ENCODE results near the gene BATF3. TPM values are rescaled to one million over a fixed set of nuclear protein-coding genes. Genes with fewer than 3 reads are reported as not detected.
"Not testable (repeated sequence)": the region's sequence is repeated elsewhere in the genome, so short reads cannot be mapped to it uniquely, and the experiment has no call there.

Gene BATF3
- total RNA-seq, 1 donor from 2014 or later = 0.52 TPM

GRCh38 chr1:212664409-212665199 is 35.0 kb downstream of the BATF3 start:
- Histone ChIP-seq H3K9me3 (ENCODE audit: control insufficient read depth in 3 of 3, low read length in 3 of 3) (no peaks in the 10 kb centered on the region), H3K4me1 (ENCODE audit: control insufficient read depth in 3 of 3, insufficient read depth in 3 of 3, low read length in 3 of 3) (peaks cover 12 to 20% (median 16%) of the 10 kb centered on the region in 3 donors), H3K27ac (ENCODE audit: low read depth, low read length) (no peak overlapping the region), H3K9ac (ENCODE audit: low read depth in 1 of 3, low read length in 3 of 3) (peak overlapping the region in 2 of 3 donors; percentile 75 to 86), H3K36me3 (ENCODE audit: control insufficient read depth in 3 of 3, insufficient read depth in 3 of 3, low read length in 3 of 3) (no peaks in the 10 kb centered on the region), H3K27me3 (ENCODE audit: control insufficient read depth in 3 of 3, insufficient read depth in 3 of 3, low read length in 3 of 3) (no peaks in the 10 kb centered on the region), H3K4me3 (ENCODE audit: low read length in 3 of 3) (peak overlapping the region in 1 of 3 donors; percentile 88)

GRCh38 chr1:212658250-212658649 is 41.4 kb downstream of the BATF3 start:
- H3K9me3 ChIP-seq (ENCODE audit: control insufficient read depth in 3 of 3, low read length in 3 of 3); H3K27me3 ChIP-seq (ENCODE audit: control insufficient read depth in 3 of 3, insufficient read depth in 3 of 3, low read length in 3 of 3); H3K36me3 ChIP-seq (ENCODE audit: control insufficient read depth in 3 of 3, insufficient read depth in 3 of 3, low read length in 3 of 3); H3K27ac ChIP-seq (ENCODE audit: low read depth, low read length); H3K4me3 ChIP-seq (ENCODE audit: low read length in 3 of 3); H3K4me1 ChIP-seq (ENCODE audit: control insufficient read depth in 3 of 3, insufficient read depth in 3 of 3, low read length in 3 of 3); H3K9ac ChIP-seq (ENCODE audit: low read depth in 1 of 3, low read length in 3 of 3): not testable (repeated sequence)

GRCh38 chr1:212656730-212657129 is 42.9 kb downstream of the BATF3 start:
- Histone ChIP-seq H3K27ac (ENCODE audit: low read depth, low read length) (no peak overlapping the region), H3K4me3 (ENCODE audit: low read length in 3 of 3) (no peak overlapping the region), H3K9me3 (ENCODE audit: control insufficient read depth in 3 of 3, low read length in 3 of 3) (no peaks in the 10 kb centered on the region), H3K36me3 (ENCODE audit: control insufficient read depth in 3 of 3, insufficient read depth in 3 of 3, low read length in 3 of 3) (no peaks in the 10 kb centered on the region), H3K27me3 (ENCODE audit: control insufficient read depth in 3 of 3, insufficient read depth in 3 of 3, low read length in 3 of 3) (peaks cover 0 to 3% (median 0%) of the 10 kb centered on the region in 3 donors), H3K9ac (ENCODE audit: low read depth in 1 of 3, low read length in 3 of 3) (no peak overlapping the region), H3K4me1 (ENCODE audit: control insufficient read depth in 3 of 3, insufficient read depth in 3 of 3, low read length in 3 of 3) (no peaks in the 10 kb centered on the region)

- H3K4me3 ChIP-seq (ENCODE audit: low read length in 3 of 3) = no peak overlapping the region
- peaks cover 0 to 3% (median 0%) of the 10 kb centered on the region in 3 donors for H3K27me3 ChIP-seq (ENCODE audit: control insufficient read depth in 3 of 3, insufficient read depth in 3 of 3, low read length in 3 of 3)
- H3K9ac ChIP-seq (ENCODE audit: low read depth in 1 of 3, low read length in 3 of 3) = no peak overlapping the region
- H3K9me3 ChIP-seq (ENCODE audit: control insufficient read depth in 3 of 3, low read length in 3 of 3) = no peaks in the 10 kb centered on the region
- H3K27ac ChIP-seq (ENCODE audit: low read depth, low read length) = no peak overlapping the region
- no peaks in the 10 kb centered on the region for H3K36me3 ChIP-seq (ENCODE audit: control insufficient read depth in 3 of 3, insufficient read depth in 3 of 3, low read length in 3 of 3)
- H3K4me1 ChIP-seq (ENCODE audit: control insufficient read depth in 3 of 3, insufficient read depth in 3 of 3, low read length in 3 of 3) = no peaks in the 10 kb centered on the region
Measured at GRCh38 chr1:212655668-212656440, 43.8 kb downstream of the BATF3 start.

GRCh38 chr1:212652609-212653008 is 47.0 kb downstream of the BATF3 start:
- no peaks in the 10 kb centered on the region for H3K9me3 ChIP-seq (ENCODE audit: control insufficient read depth in 3 of 3, low read length in 3 of 3)
- no peaks in the 10 kb centered on the region for H3K4me1 ChIP-seq (ENCODE audit: control insufficient read depth in 3 of 3, insufficient read depth in 3 of 3, low read length in 3 of 3)
- no peak overlapping the region for H3K27ac ChIP-seq (ENCODE audit: low read depth, low read length)
- no peaks in the 10 kb centered on the region for H3K36me3 ChIP-seq (ENCODE audit: control insufficient read depth in 3 of 3, insufficient read depth in 3 of 3, low read length in 3 of 3)
- no peak overlapping the region for H3K4me3 ChIP-seq (ENCODE audit: low read length in 3 of 3)
- H3K27me3 ChIP-seq (ENCODE audit: control insufficient read depth in 3 of 3, insufficient read depth in 3 of 3, low read length in 3 of 3) = peaks cover 0 to 3% (median 0%) of the 10 kb centered on the region in 3 donors
- no peak overlapping the region for H3K9ac ChIP-seq (ENCODE audit: low read depth in 1 of 3, low read length in 3 of 3)

DNA sequence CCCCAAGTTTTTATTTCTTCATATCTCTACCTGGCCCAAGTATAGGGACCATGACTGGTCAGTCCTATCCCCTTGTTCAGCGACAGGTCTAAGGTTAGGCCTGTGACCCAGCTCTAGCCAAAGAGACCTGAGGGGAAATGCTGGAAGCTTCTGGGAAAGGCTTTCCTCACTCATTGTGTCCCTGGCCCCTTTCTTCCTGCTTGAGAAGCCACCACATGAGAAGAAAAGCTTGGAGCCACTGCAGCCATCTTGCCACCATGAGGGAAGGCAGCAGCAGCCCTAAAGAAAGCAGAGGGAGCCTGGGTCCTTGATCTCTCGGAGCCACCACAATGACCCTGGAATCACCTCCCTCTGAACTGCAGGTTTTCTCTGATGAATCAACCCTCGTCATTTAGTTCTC is 47.7 kb downstream of the BATF3 start:
- Histone ChIP-seq H3K4me3 (ENCODE audit: low read length in 3 of 3) (no peak overlapping the region), H3K9me3 (ENCODE audit: control insufficient read depth in 3 of 3, low read length in 3 of 3) (no peaks in the 10 kb centered on the region), H3K9ac (ENCODE audit: low read depth in 1 of 3, low read length in 3 of 3) (no peak overlapping the region), H3K36me3 (ENCODE audit: control insufficient read depth in 3 of 3, insufficient read depth in 3 of 3, low read length in 3 of 3) (no peaks in the 10 kb centered on the region), H3K4me1 (ENCODE audit: control insufficient read depth in 3 of 3, insufficient read depth in 3 of 3, low read length in 3 of 3) (no peaks in the 10 kb centered on the region), H3K27ac (ENCODE audit: low read depth, low read length) (peak overlapping the region; percentile 37), H3K27me3 (ENCODE audit: control insufficient read depth in 3 of 3, insufficient read depth in 3 of 3, low read length in 3 of 3) (peaks cover 0 to 3% (median 0%) of the 10 kb centered on the region in 3 donors)

GRCh38 chr1:212651521-212651920 is 48.1 kb downstream of the BATF3 start:
- no peak overlapping the region for H3K9ac ChIP-seq (ENCODE audit: low read depth in 1 of 3, low read length in 3 of 3)
- H3K9me3 ChIP-seq (ENCODE audit: control insufficient read depth in 3 of 3, low read length in 3 of 3) = no peaks in the 10 kb centered on the region
- no peak overlapping the region for H3K4me3 ChIP-seq (ENCODE audit: low read length in 3 of 3)
- no peaks in the 10 kb centered on the region for H3K36me3 ChIP-seq (ENCODE audit: control insufficient read depth in 3 of 3, insufficient read depth in 3 of 3, low read length in 3 of 3)
- peaks cover 0 to 3% (median 0%) of the 10 kb centered on the region in 3 donors for H3K27me3 ChIP-seq (ENCODE audit: control insufficient read depth in 3 of 3, insufficient read depth in 3 of 3, low read length in 3 of 3)
- H3K27ac ChIP-seq (ENCODE audit: low read depth, low read length) = peak overlapping the region; percentile 37
- no peaks in the 10 kb centered on the region for H3K4me1 ChIP-seq (ENCODE audit: control insufficient read depth in 3 of 3, insufficient read depth in 3 of 3, low read length in 3 of 3)

GRCh38 chr1:212650228-212650627 is 49.4 kb downstream of the BATF3 start:
- H3K27ac ChIP-seq (ENCODE audit: low read depth, low read length) = peak overlapping the region; percentile 4
- H3K9me3 ChIP-seq (ENCODE audit: control insufficient read depth in 3 of 3, low read length in 3 of 3) = no peaks in the 10 kb centered on the region
- no peaks in the 10 kb centered on the region for H3K36me3 ChIP-seq (ENCODE audit: control insufficient read depth in 3 of 3, insufficient read depth in 3 of 3, low read length in 3 of 3)

DNA sequence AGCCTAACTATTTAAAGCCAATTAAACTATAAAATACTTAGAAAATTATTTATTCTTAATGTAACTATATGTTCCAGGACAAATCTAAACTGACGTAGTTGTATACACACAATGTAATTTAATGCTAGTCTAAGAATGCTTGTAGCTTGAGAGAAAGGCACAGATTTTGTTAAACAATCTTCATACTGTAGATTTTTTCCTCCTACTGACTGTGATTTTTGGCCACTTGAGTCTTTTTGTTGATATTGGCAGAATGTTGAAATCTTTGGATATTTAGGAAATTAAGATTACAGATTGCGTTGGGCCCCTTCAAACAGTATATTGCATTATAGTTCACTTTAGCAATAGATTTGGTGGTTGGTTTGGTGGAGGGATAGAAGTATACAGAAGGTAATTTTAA is 50.6 kb downstream of the BATF3 start:
- Histone ChIP-seq H3K4me3 (ENCODE audit: low read length in 3 of 3) (no peak overlapping the region), H3K9ac (ENCODE audit: low read depth in 1 of 3, low read length in 3 of 3) (no peak overlapping the region), H3K36me3 (ENCODE audit: control insufficient read depth in 3 of 3, insufficient read depth in 3 of 3, low read length in 3 of 3) (no peaks in the 10 kb centered on the region), H3K4me1 (ENCODE audit: control insufficient read depth in 3 of 3, insufficient read depth in 3 of 3, low read length in 3 of 3) (peaks cover 0 to 4% (median 3%) of the 10 kb centered on the region in 3 donors), H3K9me3 (ENCODE audit: control insufficient read depth in 3 of 3, low read length in 3 of 3) (no peaks in the 10 kb centered on the region), H3K27ac (ENCODE audit: low read depth, low read length) (no peak overlapping the region), H3K27me3 (ENCODE audit: control insufficient read depth in 3 of 3, insufficient read depth in 3 of 3, low read length in 3 of 3) (no peaks in the 10 kb centered on the region)

More at GRCh38 chr1:212650228-212650627, 49.4 kb downstream of the BATF3 start:
- H3K27me3 ChIP-seq (ENCODE audit: control insufficient read depth in 3 of 3, insufficient read depth in 3 of 3, low read length in 3 of 3) = peaks cover 0 to 3% (median 0%) of the 10 kb centered on the region in 3 donors
- no peak overlapping the region for H3K4me3 ChIP-seq (ENCODE audit: low read length in 3 of 3)
- H3K9ac ChIP-seq (ENCODE audit: low read depth in 1 of 3, low read length in 3 of 3) = no peak overlapping the region
- H3K4me1 ChIP-seq (ENCODE audit: control insufficient read depth in 3 of 3, insufficient read depth in 3 of 3, low read length in 3 of 3) = no peaks in the 10 kb centered on the region

DNA sequence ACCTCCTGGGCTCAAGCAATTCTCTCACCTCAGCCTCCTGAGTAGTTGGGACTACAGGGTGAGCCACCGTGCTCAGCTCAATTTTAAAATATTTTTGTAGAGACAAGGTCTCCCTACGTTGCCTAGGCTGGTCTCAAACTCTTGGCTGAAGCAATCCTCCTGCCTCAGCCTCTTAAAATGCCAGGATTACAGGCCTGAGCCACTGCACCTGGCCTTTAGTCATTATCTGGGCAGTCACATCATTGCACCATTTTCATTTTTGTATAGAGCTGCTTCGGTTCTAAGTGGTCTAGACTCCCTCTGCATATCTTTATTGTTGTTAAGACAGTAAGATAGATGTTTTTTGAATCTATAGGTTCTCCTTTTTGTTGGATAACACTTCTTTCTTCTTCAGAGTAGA is 51.2 kb downstream of the BATF3 start:
- H3K9ac ChIP-seq (ENCODE audit: low read depth in 1 of 3, low read length in 3 of 3) = no peak overlapping the region
- H3K4me3 ChIP-seq (ENCODE audit: low read length in 3 of 3) = no peak overlapping the region

More for the DNA sequence above, 51.2 kb downstream of the BATF3 start:
- Histone ChIP-seq H3K9me3 (ENCODE audit: control insufficient read depth in 3 of 3, low read length in 3 of 3) (no peaks in the 10 kb centered on the region), H3K27ac (ENCODE audit: low read depth, low read length) (no peak overlapping the region), H3K4me1 (ENCODE audit: control insufficient read depth in 3 of 3, insufficient read depth in 3 of 3, low read length in 3 of 3) (peaks cover 0 to 5% (median 3%) of the 10 kb centered on the region in 3 donors), H3K27me3 (ENCODE audit: control insufficient read depth in 3 of 3, insufficient read depth in 3 of 3, low read length in 3 of 3) (no peaks in the 10 kb centered on the region), H3K36me3 (ENCODE audit: control insufficient read depth in 3 of 3, insufficient read depth in 3 of 3, low read length in 3 of 3) (no peaks in the 10 kb centered on the region)

Measured in skeletal muscle tissue (tissue), 4 donors.